NCI-H345 treated with DMSO at 0.1 percent for 48 hours (cell line): ENCODE measurements around the gene KRTAP29-1.
"Not testable (repeated sequence)": the region's sequence is repeated elsewhere in the genome, so short reads cannot be mapped to it uniquely, and the experiment has no call there.

Experiments used
- DNase-seq: peaks from one replicate; lab custom pipeline; 2025; ENCODE audit not compliant: unreplicated experiment; lab: John Stamatoyannopoulos, UW

KRTAP29-1 gene

GRCh38 chr17:41302981-41303380 lies 330 bp upstream of the KRTAP29-1 start:
- no peak for DNase-seq

- no peak for DNase-seq
Observed at GRCh38 chr17:41301204-41301790, 1.4 kb downstream of the KRTAP29-1 start.

DNA sequence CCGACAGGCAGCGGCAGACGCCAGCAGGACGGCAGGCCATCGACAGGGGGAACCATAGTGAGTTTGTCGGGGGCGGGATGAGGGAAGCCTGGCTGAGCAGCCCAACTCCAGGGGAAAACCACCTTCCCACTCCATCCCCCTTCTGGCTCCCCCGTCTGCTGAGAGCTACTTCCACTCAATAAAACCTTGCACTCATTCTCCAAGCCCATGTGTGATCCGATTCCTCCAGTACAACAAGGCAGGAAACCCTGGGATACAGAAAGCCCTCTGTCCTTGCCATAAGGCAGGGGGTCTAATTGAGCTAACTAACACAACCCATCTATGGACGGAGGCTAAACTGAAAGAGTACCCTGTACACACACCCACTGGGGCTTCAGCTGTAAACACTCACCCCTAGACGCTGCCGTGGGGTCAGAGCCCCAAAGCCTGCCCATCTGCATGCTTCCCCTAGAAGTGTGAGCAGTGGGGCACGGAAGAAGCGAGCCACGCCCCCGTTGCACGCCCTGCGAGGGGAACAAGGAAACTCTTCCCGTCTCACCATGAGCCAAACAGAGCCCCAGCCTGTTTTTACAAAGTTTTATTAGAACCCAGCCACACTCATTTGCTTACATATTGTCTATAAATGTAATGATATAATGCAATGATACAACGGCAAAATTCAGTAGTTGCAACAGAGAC lies 4.1 kb downstream of the KRTAP29-1 start:
- no peak for DNase-seq

- no peak for DNase-seq
Observed at GRCh38 chr17:41296846-41297245, 5.8 kb downstream of the KRTAP29-1 start.

- DNase-seq = no peak
Observed at GRCh38 chr17:41294016-41294415, 8.6 kb downstream of the KRTAP29-1 start.

DNA sequence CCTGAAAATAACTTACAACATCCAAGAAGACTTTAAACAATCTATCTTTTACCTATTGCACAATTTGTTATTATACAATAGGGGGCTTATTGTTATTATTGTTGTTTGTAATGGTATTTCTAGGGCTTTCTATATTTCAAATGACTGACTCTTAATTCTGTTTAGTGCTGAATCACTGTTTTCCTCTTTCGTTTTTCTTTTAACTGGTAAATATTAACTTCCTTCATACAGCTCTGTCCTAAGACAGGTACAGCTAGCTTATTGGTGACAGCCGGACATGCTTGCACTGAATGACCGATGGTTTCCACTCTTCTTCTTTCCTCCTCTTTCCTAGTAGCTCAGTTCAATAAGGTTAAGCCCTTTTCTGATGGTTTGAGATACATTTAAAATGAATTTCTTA lies 15.6 kb downstream of the KRTAP29-1 start:
- no peak for DNase-seq

DNA sequence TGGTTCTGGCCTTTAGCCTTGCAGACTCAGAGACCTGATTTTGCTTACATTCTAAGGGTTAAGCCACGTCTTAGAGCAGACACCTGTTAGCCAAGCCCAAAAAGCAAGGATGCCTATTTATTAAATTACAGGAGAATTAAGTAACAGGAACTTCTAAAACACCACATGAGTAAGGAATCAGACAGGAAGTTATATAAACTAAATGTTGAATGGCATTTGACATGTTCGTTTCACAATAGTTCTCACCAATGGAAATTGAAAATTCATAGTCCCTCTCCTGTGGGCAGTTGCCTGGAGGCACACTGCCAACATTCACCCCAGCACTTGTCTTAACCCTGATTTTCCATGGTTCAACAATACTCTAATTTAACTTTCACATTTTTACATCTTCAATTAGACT lies 18.1 kb downstream of the KRTAP29-1 start:
- DNase-seq = no peak

- no peak for DNase-seq
Observed at GRCh38 chr17:41284043-41284442, 18.6 kb downstream of the KRTAP29-1 start.

GRCh38 chr17:41278176-41278955 lies 24.3 kb downstream of the KRTAP29-1 start:
- DNase-seq = no peak

GRCh38 chr17:41275648-41276190 lies 26.9 kb downstream of the KRTAP29-1 start, which contains the start of gene KRTAP9-7:
Gene KRTAP9-7, plus strand, starts transcription at chr17:41275698. Its CDS starts 0 bp downstream, at chr17:41275698.
- DNase-seq = not testable (repeated sequence)

DNA sequence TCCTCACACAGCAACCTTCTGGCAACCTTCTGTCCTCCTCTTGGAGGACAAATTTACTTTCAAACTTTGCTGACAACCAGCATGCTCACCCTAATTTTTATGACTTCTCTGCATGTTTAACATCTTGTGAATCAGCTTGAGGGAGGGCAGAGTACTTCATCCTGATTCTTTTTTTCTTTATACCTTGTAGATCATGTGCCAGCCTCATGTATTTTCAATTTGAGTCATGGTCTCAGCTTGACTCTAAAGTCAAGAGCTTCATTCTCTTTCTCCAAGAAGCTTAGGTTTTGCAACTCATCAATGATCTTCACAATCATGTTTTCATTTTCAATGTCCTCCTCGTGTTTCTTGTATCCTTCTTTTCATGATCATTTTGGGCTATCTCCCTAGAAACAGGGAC lies 30.8 kb downstream of the KRTAP29-1 start:
- DNase-seq = no peak

DNA sequence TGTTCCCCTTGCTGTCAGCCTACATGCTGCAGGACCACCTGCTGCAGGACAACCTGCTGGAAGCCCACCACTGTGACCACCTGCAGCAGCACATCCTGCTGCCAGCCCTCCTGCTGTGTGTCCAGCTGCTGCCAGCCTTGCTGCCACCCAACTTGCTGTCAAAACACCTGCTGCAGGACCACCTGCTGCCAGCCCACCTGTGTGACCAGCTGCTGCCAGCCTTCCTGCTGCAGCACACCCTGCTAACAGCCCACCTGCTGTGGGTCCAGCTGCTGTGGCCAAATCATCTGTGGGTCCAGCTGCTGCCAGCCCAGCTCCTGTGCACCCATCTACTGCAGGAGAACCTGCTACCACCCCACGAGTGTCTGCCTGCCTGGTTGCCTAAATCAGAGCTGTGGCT lies 31.3 kb downstream of the KRTAP29-1 start:
- DNase-seq = not testable (repeated sequence)

DNA sequence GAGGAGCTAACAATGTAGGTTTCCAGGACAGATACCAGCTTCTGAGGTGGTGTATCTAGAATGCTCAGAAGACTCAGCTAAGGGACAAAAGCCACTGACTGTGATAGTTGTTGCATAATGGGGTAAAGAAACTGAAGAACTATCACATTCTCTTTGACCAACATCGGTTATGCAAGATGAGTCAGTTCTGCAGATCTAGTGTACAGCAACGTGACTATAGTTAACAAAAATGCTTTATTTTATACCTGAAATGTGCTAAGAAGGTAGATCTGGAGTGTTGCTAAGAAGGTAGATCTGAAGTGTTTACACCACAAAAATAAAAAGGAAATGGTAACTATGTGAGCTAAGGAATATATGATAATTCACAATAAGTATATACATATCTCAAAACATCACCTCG lies 34.9 kb downstream of the KRTAP29-1 start:
- no peak for DNase-seq

- no peak for DNase-seq
Observed at GRCh38 chr17:41265078-41265477, 37.6 kb downstream of the KRTAP29-1 start, which contains the start of gene KRTAP9-6. Gene KRTAP9-6, plus strand, starts transcription at chr17:41265378. Its CDS starts 0 bp downstream, at chr17:41265378.

- no peak for DNase-seq
Observed at GRCh38 chr17:41264599-41264998, 38.1 kb downstream of the KRTAP29-1 start.

DNA sequence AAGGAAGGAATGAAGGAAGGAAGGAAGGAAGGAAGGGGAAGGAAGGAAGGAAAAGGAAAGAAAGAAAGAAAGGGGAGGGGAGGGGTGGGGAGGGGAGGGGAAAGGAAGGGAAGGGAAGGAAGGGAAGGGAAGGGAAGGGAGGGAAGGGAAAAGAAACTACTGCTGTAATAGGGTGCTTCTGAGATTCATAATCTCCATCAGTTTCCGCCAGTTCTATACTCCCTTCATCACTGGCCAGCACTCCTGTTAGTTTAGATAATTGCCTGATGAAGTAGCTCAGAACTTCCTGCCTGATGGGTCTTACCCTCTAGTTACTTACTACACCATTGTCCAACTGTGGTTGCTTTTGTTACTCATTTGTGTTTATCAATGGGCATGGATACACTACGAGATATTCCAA lies 39.4 kb downstream of the KRTAP29-1 start:
- no peak for DNase-seq

DNA sequence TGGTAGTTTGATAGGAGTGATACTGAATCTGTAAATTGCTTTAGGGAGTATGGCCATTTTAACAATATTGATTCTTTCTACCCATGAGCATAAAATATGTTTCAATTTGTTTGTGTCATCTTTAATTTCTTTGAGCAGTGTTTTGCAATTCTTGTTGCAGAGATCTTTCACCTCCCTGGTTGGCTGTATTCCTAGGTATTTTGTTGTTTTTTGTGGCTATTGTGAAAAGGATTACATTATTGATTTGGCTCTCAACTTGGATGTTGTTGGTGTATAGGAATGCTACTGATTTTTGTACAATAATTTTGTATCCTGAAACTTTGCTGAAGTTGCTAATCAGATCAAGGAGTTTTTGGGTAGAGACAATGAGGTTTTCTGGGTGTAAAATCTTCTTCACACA lies 44.2 kb downstream of the KRTAP29-1 start:
- no peak for DNase-seq

DNA sequence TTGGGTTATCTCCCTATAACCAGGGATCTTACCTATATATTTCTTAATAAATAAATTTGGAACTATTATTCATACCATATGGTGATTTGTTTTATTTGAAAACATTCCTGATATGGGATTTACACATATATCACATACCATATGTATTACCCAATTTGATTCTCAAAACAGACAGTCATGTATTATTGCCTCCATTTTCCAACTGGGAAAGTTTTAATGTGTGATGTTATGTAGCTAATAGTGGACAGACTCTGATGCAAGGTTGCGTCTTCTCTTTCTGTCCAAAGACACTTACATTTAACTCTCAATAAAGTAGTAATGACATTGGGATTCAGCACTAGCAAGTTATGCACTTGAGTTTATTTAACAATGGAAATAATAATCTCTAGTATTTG lies 46.4 kb downstream of the KRTAP29-1 start:
- DNase-seq = no peak

DNA sequence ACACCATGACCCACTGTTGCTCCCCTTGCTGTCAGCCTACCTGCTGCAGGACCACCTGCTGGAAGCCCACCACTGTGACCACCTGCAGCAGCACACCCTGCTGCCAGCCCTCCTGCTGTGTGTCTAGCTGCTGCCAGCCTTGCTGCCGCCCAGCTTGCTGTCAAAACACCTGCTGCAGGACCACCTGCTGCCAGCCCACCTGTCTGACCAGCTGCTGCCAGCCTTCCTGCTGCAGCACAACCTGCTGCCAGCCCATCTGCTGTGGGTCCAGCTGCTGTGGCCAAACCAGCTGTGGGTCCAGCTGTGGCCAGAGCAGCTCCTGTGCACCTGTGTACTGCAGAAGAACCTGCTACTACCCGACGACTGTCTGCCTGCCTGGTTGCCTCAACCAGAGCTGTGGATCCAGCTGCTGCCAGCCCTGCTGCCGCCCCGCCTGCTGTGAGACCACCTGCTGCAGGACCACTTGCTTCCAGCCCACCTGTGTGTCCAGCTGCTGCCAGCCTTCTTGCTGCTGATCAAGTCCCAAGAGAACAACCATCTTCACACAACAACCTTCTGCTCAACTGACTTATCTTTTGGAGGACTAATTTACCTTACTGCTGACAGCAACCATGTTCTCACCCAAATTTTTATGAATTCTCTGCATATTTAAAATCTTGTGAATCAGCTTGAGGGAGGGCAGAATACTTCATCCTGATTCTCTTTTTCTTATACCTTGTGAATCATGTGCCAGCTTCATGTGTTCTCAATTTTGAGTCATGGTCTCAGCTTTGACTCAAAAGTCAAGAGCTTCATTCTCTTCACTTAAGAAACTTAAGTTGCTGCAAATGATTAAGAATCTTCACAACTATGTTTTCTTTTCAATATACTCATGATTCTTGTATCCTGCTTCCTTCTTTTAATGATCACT lies 47.0 kb downstream of the KRTAP29-1 start, which contains the start of gene KRTAP9-9:
Gene KRTAP9-9, plus strand, starts transcription at position 4 of the 910 bp plus-strand sequence.
- not testable (repeated sequence) for DNase-seq

- DNase-seq = no peak
Observed at GRCh38 chr17:41254861-41255260, 47.8 kb downstream of the KRTAP29-1 start.
